Thyroid gland (tissue), 4 donors: ENCODE data around the gene ATP23. TPM values are rescaled to one million over a fixed set of nuclear protein-coding genes. Genes with fewer than 3 reads are reported as not detected.

Experiments used
- DNase-seq, 2 donors: peaks; one replicate each; pipeline ENCODE4 v3.0.0-alpha.2; 2019
- H3K27ac ChIP-seq, 3 donors: fragments of 200-600 bp; sonication (generic); 1 replicate in 2 of 3; 2 replicates in 1 of 3; pipeline ENCODE4 v1.5.1; 2016 to 2019; ENCODE audit warnings: mild to moderate bottlenecking in 1 of 3, moderate library complexity in 1 of 3
- H3K27me3 ChIP-seq: fragments of 200-600 bp; sonication (generic); one replicate; pipeline ENCODE4 v1.5.1; 2019
- H3K36me3 ChIP-seq, 2 donors: fragments of 200-600 bp; sonication (generic); one replicate each; pipeline ENCODE4 v1.5.1; 2016 to 2019
- H3K4me1 ChIP-seq, 2 donors: fragments of 200-600 bp; sonication (generic); one replicate each; pipeline ENCODE4 v1.5.1; 2017 to 2019
- H3K4me3 ChIP-seq, 3 donors: fragments of 200-600 bp; sonication (generic); replicated peaks in 1 of 3; 1 replicate in 2 of 3; 2 replicates in 1 of 3; pipeline ENCODE4 v1.5.1; 2016; ENCODE audit warnings: mild to moderate bottlenecking in 1 of 3
- H3K9me3 ChIP-seq: fragments of 200-600 bp; sonication (generic); one replicate; pipeline ENCODE4 v1.5.1; 2017
- POLR2A ChIP-seq, 2 donors: fragments of 450-650 bp; IDR thresholded peaks; one replicate each; pipeline ENCODE4 v1.6.1; 2017; ENCODE audit warnings: antibody characterized with exemption in 2 of 2, mild to moderate bottlenecking in 2 of 2, moderate library complexity in 1 of 2
- WGBS, 2 donors: methylation state at CpG; one replicate each; pipeline ENCODE4 v1.1.5; 2017; 5-methylcytosine and 5-hydroxymethylcytosine counted together
- intact Hi-C: fragments of 100-400 bp; cut with DNase I; formaldehyde crosslinking; loops from one replicate; pipeline ENCODE4 v1.15.1; 2023
- total RNA-seq, 4 donors: library from RNA; depleted of rRNA; stranded (reverse); fragments of >200 nt; gene quantifications; one replicate each; pipeline ENCODE4 v1.2.3, GENCODE V29; 2016
- TF ChIP-seq, protein P1 (sequence below), 6 experiments: fragments of 200-600 bp in 3 of 6; fragments of 450-650 bp in 3 of 6; sonication (generic) in 3 of 6; IDR thresholded peaks; one replicate each; pipeline ENCODE4 v1.5.1; 2016 to 2019; ENCODE audit warnings: antibody characterized with exemption in 6 of 6, mild to moderate bottlenecking in 2 of 6, inconsistent platforms in 1 of 6, moderate library complexity in 1 of 6

The ATP23 gene
- total RNA-seq, 4 donors from 2014 or later = 1.9 to 13.4 (median 11.1) TPM

DNA sequence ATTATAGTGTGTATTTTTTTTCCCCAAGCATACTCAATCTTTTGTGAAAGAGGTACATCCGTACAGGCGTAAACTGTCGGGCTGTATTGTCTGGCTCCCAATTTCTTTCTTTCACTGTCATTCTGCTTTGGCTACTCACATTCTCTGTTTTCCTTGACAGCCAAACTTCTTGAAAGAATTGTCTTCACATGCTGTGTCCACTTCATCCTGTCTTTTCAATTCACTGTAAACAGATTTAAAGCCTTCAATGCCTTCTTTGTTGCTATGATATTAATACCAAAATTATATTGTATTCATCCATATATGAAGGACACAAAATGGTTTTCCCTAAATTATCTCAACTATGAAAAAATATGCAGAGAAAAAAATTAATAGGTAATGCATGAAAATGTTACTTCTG, 6.0 kb upstream of the ATP23 start:
- no peaks in the 10 kb centered on the region for H3K36me3 ChIP-seq
- intact Hi-C loops = no loop called here
- TF ChIP-seq POLR2A (IDR thresholded peaks at IDR 0.05) = no peak
- TF ChIP-seq, protein P1, sequence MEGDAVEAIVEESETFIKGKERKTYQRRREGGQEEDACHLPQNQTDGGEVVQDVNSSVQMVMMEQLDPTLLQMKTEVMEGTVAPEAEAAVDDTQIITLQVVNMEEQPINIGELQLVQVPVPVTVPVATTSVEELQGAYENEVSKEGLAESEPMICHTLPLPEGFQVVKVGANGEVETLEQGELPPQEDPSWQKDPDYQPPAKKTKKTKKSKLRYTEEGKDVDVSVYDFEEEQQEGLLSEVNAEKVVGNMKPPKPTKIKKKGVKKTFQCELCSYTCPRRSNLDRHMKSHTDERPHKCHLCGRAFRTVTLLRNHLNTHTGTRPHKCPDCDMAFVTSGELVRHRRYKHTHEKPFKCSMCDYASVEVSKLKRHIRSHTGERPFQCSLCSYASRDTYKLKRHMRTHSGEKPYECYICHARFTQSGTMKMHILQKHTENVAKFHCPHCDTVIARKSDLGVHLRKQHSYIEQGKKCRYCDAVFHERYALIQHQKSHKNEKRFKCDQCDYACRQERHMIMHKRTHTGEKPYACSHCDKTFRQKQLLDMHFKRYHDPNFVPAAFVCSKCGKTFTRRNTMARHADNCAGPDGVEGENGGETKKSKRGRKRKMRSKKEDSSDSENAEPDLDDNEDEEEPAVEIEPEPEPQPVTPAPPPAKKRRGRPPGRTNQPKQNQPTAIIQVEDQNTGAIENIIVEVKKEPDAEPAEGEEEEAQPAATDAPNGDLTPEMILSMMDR (IDR thresholded peaks at IDR 0.05) = no peak
- DNase-seq = no peak
- no peaks in the 10 kb centered on the region for H3K9me3 ChIP-seq
- peak overlapping the region in 2 of 3 donors; percentile 44 to 93 for H3K4me3 ChIP-seq
- H3K4me1 ChIP-seq = peaks cover 4 to 7% of the 10 kb centered on the region in 2 donors
- WGBS, 2 donors = 92 to 95% methylated on average over 3 of the region's 3 CpGs
- H3K27me3 ChIP-seq = no peaks in the 10 kb centered on the region
- no peak overlapping the region for H3K27ac ChIP-seq

DNA sequence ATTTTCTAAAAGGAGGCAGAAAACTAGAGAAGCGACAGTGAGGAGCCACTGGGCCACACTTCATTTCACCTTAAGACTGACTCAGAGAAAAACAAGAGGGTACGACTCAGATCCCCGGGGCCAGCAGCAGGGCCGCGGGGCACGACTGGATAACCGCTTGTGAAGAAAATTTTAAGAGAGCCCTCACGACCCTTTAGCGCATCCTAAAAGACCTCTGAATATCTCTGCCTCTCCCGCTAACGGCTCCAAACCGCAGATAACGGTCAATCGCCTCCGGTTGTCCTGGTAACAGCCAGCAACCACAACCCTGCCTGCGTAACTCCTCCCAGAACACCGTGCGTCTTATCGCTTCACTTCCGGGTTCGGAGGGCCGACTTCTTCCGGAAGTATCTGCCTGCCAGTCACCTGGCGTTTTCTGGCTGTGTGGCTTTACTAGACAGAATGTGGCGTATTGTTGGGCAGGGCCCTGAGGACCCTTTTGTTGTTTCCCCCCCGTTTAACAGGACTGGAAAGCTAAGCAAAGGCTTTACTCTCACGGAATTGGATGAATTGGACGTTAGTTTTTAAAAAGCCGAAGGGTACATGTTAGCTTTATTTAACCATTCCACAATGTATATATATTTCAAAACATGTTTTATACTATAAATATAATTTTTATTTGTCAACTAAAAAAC, 5.4 kb upstream of the ATP23 start:
- peak in 1 of 2 donors; percentile 64 for TF ChIP-seq POLR2A (IDR thresholded peaks at IDR 0.05)
- TF ChIP-seq, protein P1 (IDR thresholded peaks at IDR 0.05) = no peak
- intact Hi-C loops = no loop called here
- no peaks in the 10 kb centered on the region for H3K9me3 ChIP-seq
- no peaks in the 10 kb centered on the region for H3K27me3 ChIP-seq
- H3K4me1 ChIP-seq = peaks cover 7 to 9% of the 10 kb centered on the region in 2 donors
- peak; percentile 91 to 94 for DNase-seq
- H3K36me3 ChIP-seq = no peaks in the 10 kb centered on the region
- peak overlapping the region; percentile 9 to 93 (median 44) for H3K4me3 ChIP-seq
- peak overlapping the region; percentile 37 to 57 (median 54) for H3K27ac ChIP-seq
- 3 to 4% methylated on average over 29 of the region's 29 CpGs for WGBS, 2 donors

DNA sequence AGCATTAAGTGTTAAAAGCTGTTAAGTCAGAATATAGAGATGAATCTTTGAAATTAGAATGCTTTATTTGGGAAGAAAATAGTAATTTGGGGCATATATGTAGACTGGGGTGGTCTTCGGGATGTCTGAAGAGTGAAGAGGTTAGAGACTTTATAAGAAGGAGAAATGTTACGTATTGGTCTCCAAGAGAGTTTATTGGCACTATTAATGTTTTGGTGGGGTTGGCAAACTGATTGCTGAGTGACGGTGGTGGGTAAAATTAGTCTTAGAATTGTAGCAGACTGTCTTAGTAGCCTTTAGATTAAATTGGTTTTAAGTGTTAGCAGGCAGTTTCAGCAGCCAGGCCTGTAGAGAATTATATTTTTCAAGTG, 4.9 kb upstream of the ATP23 start:
- H3K27ac ChIP-seq = peak overlapping the region; percentile 37 to 57 (median 54)
- intact Hi-C loops = no loop called here
- H3K27me3 ChIP-seq = no peaks in the 10 kb centered on the region
- peaks cover 7 to 10% of the 10 kb centered on the region in 2 donors for H3K4me1 ChIP-seq
- no peak for DNase-seq
- peak overlapping the region in 2 of 3 donors; percentile 44 to 93 for H3K4me3 ChIP-seq
- 60 to 76% methylated on average over 3 of the region's 3 CpGs for WGBS, 2 donors
- H3K9me3 ChIP-seq = no peaks in the 10 kb centered on the region
- TF ChIP-seq, protein P1 (IDR thresholded peaks at IDR 0.05) = no peak
- no peak for TF ChIP-seq POLR2A (IDR thresholded peaks at IDR 0.05)
- no peaks in the 10 kb centered on the region for H3K36me3 ChIP-seq

DNA sequence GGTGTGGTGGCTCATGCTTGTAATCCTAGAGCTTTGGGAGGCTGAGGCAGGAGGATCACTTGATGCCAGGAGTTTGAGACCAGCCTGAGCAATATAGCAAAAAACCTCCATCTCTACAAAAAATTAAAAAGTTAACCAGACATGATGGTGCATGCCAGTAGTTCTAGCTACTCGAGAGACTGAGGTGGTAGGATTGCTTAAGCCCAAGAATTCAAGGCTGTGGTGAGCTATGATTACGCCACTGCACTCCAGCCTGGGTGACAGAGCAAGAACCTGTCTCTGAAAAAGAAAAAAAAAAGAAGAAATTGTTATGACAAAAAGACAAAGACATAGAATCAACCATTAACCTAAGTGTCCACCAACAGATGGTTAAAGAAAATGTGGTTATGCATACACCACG, 2.1 kb upstream of the ATP23 start:
- WGBS, 2 donors = 76 to 89% methylated on average over 3 of the region's 3 CpGs
- Histone ChIP-seq H3K36me3 (no peaks in the 10 kb centered on the region), H3K4me3 (no peak overlapping the region), H3K4me1 (peaks cover 7 to 14% of the 10 kb centered on the region in 2 donors), H3K27ac (no peak overlapping the region), H3K9me3 (no peaks in the 10 kb centered on the region), H3K27me3 (no peaks in the 10 kb centered on the region)
- intact Hi-C loops = no loop called here
- TF ChIP-seq POLR2A (IDR thresholded peaks at IDR 0.05) = no peak
- TF ChIP-seq, protein P1 (IDR thresholded peaks at IDR 0.05) = no peak
- DNase-seq = no peak

DNA sequence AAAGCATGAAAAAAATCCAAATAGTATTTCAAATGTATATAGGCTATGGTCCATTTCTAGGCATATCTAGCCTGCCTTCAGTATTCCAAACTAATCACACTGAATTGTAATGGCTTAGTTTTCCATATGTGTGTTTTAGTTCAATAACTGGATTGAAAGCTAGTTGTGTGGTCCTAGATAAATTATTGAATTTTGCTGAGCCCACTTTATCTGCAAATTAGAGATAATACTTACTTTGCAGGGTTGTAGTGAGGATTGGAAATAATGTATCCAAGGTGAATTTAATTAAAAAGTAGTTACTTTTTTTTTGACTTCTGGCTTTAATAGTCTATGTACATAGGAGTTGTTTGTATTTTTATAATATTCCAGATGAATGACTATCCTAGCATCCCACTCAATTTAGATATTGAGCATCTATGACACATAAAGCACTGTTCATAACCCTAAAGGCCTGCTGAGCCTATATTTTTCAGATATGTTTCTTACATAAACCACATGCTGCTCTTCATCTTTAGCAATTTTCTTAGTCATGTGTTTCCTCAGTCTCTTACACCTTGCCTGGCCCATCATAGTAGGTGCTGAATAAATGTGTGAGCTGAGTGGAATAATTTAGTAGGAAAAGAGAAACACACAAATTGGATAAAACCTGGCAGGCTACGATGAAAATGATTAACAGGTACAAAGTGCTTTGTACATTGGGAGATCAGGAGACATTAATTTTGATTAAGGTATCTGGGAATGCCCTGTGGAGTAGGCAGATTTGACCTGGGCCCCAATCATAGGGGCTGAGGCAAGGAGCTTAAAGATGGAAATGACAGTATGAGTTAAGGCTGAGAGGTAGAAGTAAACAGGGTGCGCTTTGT, 1.1 kb upstream of the ATP23 start:
- Histone ChIP-seq H3K4me3 (peak overlapping the region in 1 of 3 donors; percentile 71), H3K4me1 (peaks cover 4 to 13% of the 10 kb centered on the region in 2 donors), H3K36me3 (no peaks in the 10 kb centered on the region), H3K9me3 (no peaks in the 10 kb centered on the region), H3K27ac (peak overlapping the region; percentile 28 to 87 (median 74)), H3K27me3 (no peaks in the 10 kb centered on the region)
- no peak for DNase-seq
- TF ChIP-seq POLR2A (IDR thresholded peaks at IDR 0.05) = no peak
- TF ChIP-seq, protein P1 (IDR thresholded peaks at IDR 0.05) = no peak
- intact Hi-C loops = no loop called here
- 64% methylated on average over 2 of the region's 2 CpGs for WGBS, 2 donors
